MM.1S (cell line): ENCODE data around the gene LRRTM4.
A peak's percentile ranks its signal among the peaks of the same experiment; 100 is the strongest.

Source experiments
- DNase-seq: peaks from one replicate; pipeline ENCODE4 v3.0.0-alpha.2; 2015
- H2AFZ ChIP-seq: fragments of 300-600 bp; sonication (generic); 2 replicates; pipeline ENCODE4 v1.6.0; 2016; ENCODE audit warnings: antibody characterized with exemption, low read length
- H3F3A ChIP-seq: fragments of 300-600 bp; sonication (generic); 2 replicates; pipeline ENCODE4 v1.6.1; 2016; ENCODE audit warnings: mild to moderate bottlenecking, antibody characterized with exemption, low read length, moderate library complexity, mixed read lengths; ENCODE audit not compliant: insufficient read depth
- H3K27ac ChIP-seq: fragments of 300-600 bp; sonication (generic); 2 replicates; pipeline ENCODE4 v1.5.1; 2016; ENCODE audit warnings: mild to moderate bottlenecking, low read length
- H3K27me3 ChIP-seq: fragments of 300-600 bp; sonication (generic); replicated peaks from 2 replicates; pipeline ENCODE4 v1.6.0; 2016; ENCODE audit warnings: low read length; ENCODE audit not compliant: insufficient read depth
- H3K36me3 ChIP-seq: fragments of 300-600 bp; sonication (generic); replicated peaks from 2 replicates; pipeline ENCODE4 v1.6.1; 2016; ENCODE audit warnings: mild to moderate bottlenecking, low read length, mixed read lengths; ENCODE audit not compliant: insufficient read depth
- H3K4me1 ChIP-seq: fragments of 300-600 bp; sonication (generic); 2 replicates; pipeline ENCODE4 v1.6.1; 2016; ENCODE audit warnings: low read length, mixed read lengths
- H3K4me2 ChIP-seq: fragments of 300-600 bp; sonication (generic); 2 replicates; pipeline ENCODE4 v1.6.0; 2016; ENCODE audit warnings: low read depth, low read length
- H3K4me3 ChIP-seq: fragments of 300-600 bp; sonication (generic); 2 replicates; pipeline ENCODE4 v1.5.1; 2016; ENCODE audit warnings: low read length, mixed read lengths
- H3K79me2 ChIP-seq: fragments of 300-600 bp; sonication (generic); 2 replicates; pipeline ENCODE4 v1.6.1; 2016; ENCODE audit warnings: mixed run types, low read length, mixed read lengths
- H3K9ac ChIP-seq: fragments of 300-600 bp; sonication (generic); 2 replicates; pipeline ENCODE4 v1.6.1; 2016; ENCODE audit warnings: low read length, mixed read lengths
- H3K9me2 ChIP-seq: fragments of 300-600 bp; sonication (generic); replicated peaks from 2 replicates; pipeline ENCODE4 v1.6.1; 2016; ENCODE audit warnings: mild to moderate bottlenecking, low read length, mixed read lengths; ENCODE audit not compliant: insufficient read depth
- H3K9me3 ChIP-seq: fragments of 300-600 bp; sonication (generic); replicated peaks from 2 replicates; pipeline ENCODE4 v1.6.1; 2016; ENCODE audit warnings: mild to moderate bottlenecking, low read length, mixed read lengths; ENCODE audit not compliant: insufficient read depth
- H4K20me1 ChIP-seq: fragments of 300-600 bp; sonication (generic); 2 replicates; pipeline ENCODE4 v1.6.1; 2016; ENCODE audit warnings: mild to moderate bottlenecking, low read length, moderate library complexity, mixed read lengths; ENCODE audit not compliant: insufficient read depth
- CTCF ChIP-seq: fragments of 300-600 bp; sonication (generic); IDR thresholded peaks from 2 replicates; pipeline ENCODE4 v1.5.1; 2016; ENCODE audit warnings: antibody characterized with exemption, low read length, mixed read lengths
- EZH2 ChIP-seq: fragments of 300-600 bp; sonication (generic); optimal IDR thresholded peaks from 2 replicates; pipeline ENCODE3; 2017; ENCODE audit warnings: low read depth, mild to moderate bottlenecking, antibody characterized with exemption, low read length, mixed read lengths
- EZH2phosphoT487 ChIP-seq: fragments of 300-600 bp; sonication (generic); IDR thresholded peaks from 2 replicates; pipeline ENCODE4 v1.6.1; 2018; ENCODE audit warnings: antibody characterized with exemption, low read length

Gene LRRTM4

GRCh38 chr2:77434880-77435279, 87.3 kb downstream of the LRRTM4 start:
- no peaks in the 10 kb centered on the region for H3K79me2 ChIP-seq
- no peaks in the 10 kb centered on the region for H3K9me2 ChIP-seq
- H3K4me2 ChIP-seq = no peak overlapping the region
- H3K9ac ChIP-seq = no peak overlapping the region
- TF ChIP-seq EZH2 (no peak), CTCF (peak; percentile 11)
- no peak for DNase-seq
- no peaks in the 10 kb centered on the region for H3F3A ChIP-seq
- no peak overlapping the region for H3K4me3 ChIP-seq
- no peaks in the 10 kb centered on the region for H4K20me1 ChIP-seq
- no peaks in the 10 kb centered on the region for H3K36me3 ChIP-seq
- no peaks in the 10 kb centered on the region for H3K4me1 ChIP-seq
- no peaks in the 10 kb centered on the region for H3K9me3 ChIP-seq
- no peaks in the 10 kb centered on the region for H3K27me3 ChIP-seq
- H2AFZ ChIP-seq = no peak overlapping the region
- no peak overlapping the region for H3K27ac ChIP-seq

- TF ChIP-seq CTCF (no peak), EZH2 (no peak), EZH2phosphoT487 (no peak)
- H3K79me2 ChIP-seq = no peaks in the 10 kb centered on the region
- no peaks in the 10 kb centered on the region for H3F3A ChIP-seq
- no peak overlapping the region for H3K27ac ChIP-seq
- no peak overlapping the region for H3K4me3 ChIP-seq
- no peaks in the 10 kb centered on the region for H3K27me3 ChIP-seq
- H2AFZ ChIP-seq = no peak overlapping the region
- no peak overlapping the region for H3K9ac ChIP-seq
- no peaks in the 10 kb centered on the region for H3K9me2 ChIP-seq
- H3K9me3 ChIP-seq = no peaks in the 10 kb centered on the region
- H3K4me1 ChIP-seq = no peaks in the 10 kb centered on the region
- H3K4me2 ChIP-seq = no peak overlapping the region
- no peaks in the 10 kb centered on the region for H4K20me1 ChIP-seq
- H3K36me3 ChIP-seq = no peaks in the 10 kb centered on the region
- DNase-seq = no peak
Measured at GRCh38 chr2:77428946-77429345, 93.2 kb downstream of the LRRTM4 start.

GRCh38 chr2:77421971-77422370, 100.2 kb downstream of the LRRTM4 start:
- no peaks in the 10 kb centered on the region for H3K79me2 ChIP-seq
- no peak overlapping the region for H3K4me2 ChIP-seq
- H3K4me1 ChIP-seq = no peaks in the 10 kb centered on the region
- H3K9ac ChIP-seq = no peak overlapping the region
- no peaks in the 10 kb centered on the region for H3K9me3 ChIP-seq
- no peaks in the 10 kb centered on the region for H3K27me3 ChIP-seq
- no peaks in the 10 kb centered on the region for H3K9me2 ChIP-seq
- H3K36me3 ChIP-seq = no peaks in the 10 kb centered on the region
- DNase-seq = no peak
- no peak overlapping the region for H2AFZ ChIP-seq
- no peak overlapping the region for H3K4me3 ChIP-seq
- TF ChIP-seq EZH2phosphoT487 = no peak
- TF ChIP-seq CTCF = no peak
- no peak for TF ChIP-seq EZH2
- H4K20me1 ChIP-seq = no peaks in the 10 kb centered on the region
- no peak overlapping the region for H3K27ac ChIP-seq
- H3F3A ChIP-seq = no peaks in the 10 kb centered on the region

- Histone ChIP-seq H3K4me2 (no peak overlapping the region), H3K9ac (no peak overlapping the region), H3K27me3 (no peaks in the 10 kb centered on the region), H3K9me3 (no peaks in the 10 kb centered on the region), H3K79me2 (no peaks in the 10 kb centered on the region), H3K4me3 (no peak overlapping the region), H2AFZ (no peak overlapping the region), H3K27ac (no peak overlapping the region), H3K4me1 (no peaks in the 10 kb centered on the region), H4K20me1 (no peaks in the 10 kb centered on the region), H3K36me3 (no peaks in the 10 kb centered on the region), H3K9me2 (no peaks in the 10 kb centered on the region), H3F3A (no peaks in the 10 kb centered on the region)
- no peak for DNase-seq
- TF ChIP-seq EZH2 = no peak
Measured at GRCh38 chr2:77418537-77418936, 103.6 kb downstream of the LRRTM4 start.
